SK-N-SH treated with all-trans-retinoic acid at 6 μM for 48 hours (cell line): ENCODE data around the gene PLCB1.

Source experiments
- ARNTL ChIP-seq: fragments of 450-650 bp; formaldehyde crosslinking; IDR thresholded peaks from 2 replicates; pipeline ENCODE4 v1.5.0; 2020; ENCODE audit warnings: low read depth, mild to moderate bottlenecking, moderate library complexity, borderline replicate concordance
- CSDC2 ChIP-seq: fragments of 250-450 bp; sonication (Bioruptor Pico); IDR thresholded peaks from 2 replicates; pipeline ENCODE4 v1.5.0; 2020; ENCODE audit warnings: mild to moderate bottlenecking, moderate library complexity
- PATZ1 ChIP-seq: fragments of 250-450 bp; sonication (Bioruptor Pico); IDR thresholded peaks from 2 replicates; pipeline ENCODE4 v1.8.0; 2020; ENCODE audit warnings: mild to moderate bottlenecking, moderate library complexity, borderline replicate concordance
- PPARA ChIP-seq: fragments of 250-450 bp; sonication (Bioruptor Pico); IDR thresholded peaks from 2 replicates; pipeline ENCODE4 v1.5.0; 2020; ENCODE audit warnings: mild to moderate bottlenecking, borderline replicate concordance
- RARB ChIP-seq: fragments of 250-450 bp; sonication (Bioruptor Pico); IDR thresholded peaks from 2 replicates; pipeline ENCODE4 v1.8.0; 2021; ENCODE audit warnings: mild to moderate bottlenecking, moderate library complexity
- SNAI2 ChIP-seq: fragments of 250-450 bp; sonication (Bioruptor Pico); IDR thresholded peaks from 2 replicates; pipeline ENCODE4 v1.5.0; 2020; ENCODE audit warnings: mild to moderate bottlenecking, moderate library complexity
- TCF4 ChIP-seq: fragments of 250-450 bp; sonication (Bioruptor Pico); IDR thresholded peaks from 2 replicates; pipeline ENCODE4 v1.8.0; 2021; ENCODE audit warnings: mild to moderate bottlenecking, moderate library complexity, borderline replicate concordance
- TOX ChIP-seq: fragments of 250-450 bp; sonication (Bioruptor Pico); IDR thresholded peaks from 2 replicates; pipeline ENCODE4 v1.8.0; 2021; ENCODE audit warnings: mild to moderate bottlenecking, moderate library complexity, borderline replicate concordance
- ZFP3 ChIP-seq: fragments of 250-450 bp; sonication (Bioruptor Pico); IDR thresholded peaks from 2 replicates; pipeline ENCODE4 v1.5.0; 2020; ENCODE audit warnings: mild to moderate bottlenecking, moderate library complexity
- ZFP30 ChIP-seq: fragments of 450-650 bp; formaldehyde crosslinking; IDR thresholded peaks from 2 replicates; pipeline ENCODE4 v1.5.0; 2022; ENCODE audit warnings: mild to moderate bottlenecking, moderate library complexity
- ZNF565 ChIP-seq: fragments of 450-650 bp; formaldehyde crosslinking; conservative IDR thresholded peaks from 2 replicates; pipeline ENCODE4 v1.5.0; 2020; ENCODE audit warnings: low read depth, mild to moderate bottlenecking, moderate library complexity
- ZNF70 ChIP-seq: fragments of 450-650 bp; formaldehyde crosslinking; IDR thresholded peaks from 2 replicates; pipeline ENCODE4 v1.5.0; 2020; ENCODE audit warnings: mild to moderate bottlenecking, moderate library complexity
- TF ChIP-seq, protein P1 (sequence below): fragments of 250-450 bp; sonication (Bioruptor Pico); IDR thresholded peaks from 2 replicates; pipeline ENCODE4 v1.5.0; 2020; ENCODE audit warnings: mild to moderate bottlenecking, moderate library complexity
- TF ChIP-seq, protein P2 (sequence below): fragments of 250-450 bp; sonication (Bioruptor Pico); IDR thresholded peaks from 2 replicates; pipeline ENCODE4 v1.5.1; 2020; ENCODE audit warnings: low read depth, mild to moderate bottlenecking, moderate library complexity

- TF ChIP-seq PPARA (CRISPR knock-in tag) (no peak), ZNF565 (no peak), ZNF70 (CRISPR knock-in tag) (no peak), ZFP30 (CRISPR knock-in tag) (no peak), ARNTL (CRISPR knock-in tag) (no peak), TOX (CRISPR knock-in tag) (no peak), PATZ1 (CRISPR knock-in tag) (no peak), SNAI2 (CRISPR knock-in tag) (no peak), RARB (CRISPR knock-in tag) (no peak), CSDC2 (CRISPR knock-in tag) (no peak), ZFP3 (no peak), TCF4 (CRISPR knock-in tag) (no peak)
- TF ChIP-seq, protein P1, sequence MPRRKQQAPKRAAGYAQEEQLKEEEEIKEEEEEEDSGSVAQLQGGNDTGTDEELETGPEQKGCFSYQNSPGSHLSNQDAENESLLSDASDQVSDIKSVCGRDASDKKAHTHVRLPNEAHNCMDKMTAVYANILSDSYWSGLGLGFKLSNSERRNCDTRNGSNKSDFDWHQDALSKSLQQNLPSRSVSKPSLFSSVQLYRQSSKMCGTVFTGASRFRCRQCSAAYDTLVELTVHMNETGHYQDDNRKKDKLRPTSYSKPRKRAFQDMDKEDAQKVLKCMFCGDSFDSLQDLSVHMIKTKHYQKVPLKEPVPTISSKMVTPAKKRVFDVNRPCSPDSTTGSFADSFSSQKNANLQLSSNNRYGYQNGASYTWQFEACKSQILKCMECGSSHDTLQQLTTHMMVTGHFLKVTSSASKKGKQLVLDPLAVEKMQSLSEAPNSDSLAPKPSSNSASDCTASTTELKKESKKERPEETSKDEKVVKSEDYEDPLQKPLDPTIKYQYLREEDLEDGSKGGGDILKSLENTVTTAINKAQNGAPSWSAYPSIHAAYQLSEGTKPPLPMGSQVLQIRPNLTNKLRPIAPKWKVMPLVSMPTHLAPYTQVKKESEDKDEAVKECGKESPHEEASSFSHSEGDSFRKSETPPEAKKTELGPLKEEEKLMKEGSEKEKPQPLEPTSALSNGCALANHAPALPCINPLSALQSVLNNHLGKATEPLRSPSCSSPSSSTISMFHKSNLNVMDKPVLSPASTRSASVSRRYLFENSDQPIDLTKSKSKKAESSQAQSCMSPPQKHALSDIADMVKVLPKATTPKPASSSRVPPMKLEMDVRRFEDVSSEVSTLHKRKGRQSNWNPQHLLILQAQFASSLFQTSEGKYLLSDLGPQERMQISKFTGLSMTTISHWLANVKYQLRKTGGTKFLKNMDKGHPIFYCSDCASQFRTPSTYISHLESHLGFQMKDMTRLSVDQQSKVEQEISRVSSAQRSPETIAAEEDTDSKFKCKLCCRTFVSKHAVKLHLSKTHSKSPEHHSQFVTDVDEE (CRISPR knock-in tag): no peak
- TF ChIP-seq, protein P2, sequence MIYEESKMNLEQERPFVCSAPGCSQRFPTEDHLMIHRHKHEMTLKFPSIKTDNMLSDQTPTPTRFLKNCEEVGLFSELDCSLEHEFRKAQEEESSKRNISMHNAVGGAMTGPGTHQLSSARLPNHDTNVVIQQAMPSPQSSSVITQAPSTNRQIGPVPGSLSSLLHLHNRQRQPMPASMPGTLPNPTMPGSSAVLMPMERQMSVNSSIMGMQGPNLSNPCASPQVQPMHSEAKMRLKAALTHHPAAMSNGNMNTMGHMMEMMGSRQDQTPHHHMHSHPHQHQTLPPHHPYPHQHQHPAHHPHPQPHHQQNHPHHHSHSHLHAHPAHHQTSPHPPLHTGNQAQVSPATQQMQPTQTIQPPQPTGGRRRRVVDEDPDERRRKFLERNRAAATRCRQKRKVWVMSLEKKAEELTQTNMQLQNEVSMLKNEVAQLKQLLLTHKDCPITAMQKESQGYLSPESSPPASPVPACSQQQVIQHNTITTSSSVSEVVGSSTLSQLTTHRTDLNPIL (CRISPR knock-in tag): no peak
Measured at GRCh38 chr20:8361006-8361652, 229.1 kb downstream of the PLCB1 start.
